ENCODE results near the gene ZNF785. TPM values are rescaled to one million over a fixed set of nuclear protein-coding genes. Genes with fewer than 3 reads are reported as not detected.

The ZNF785 gene
- total and polyA plus RNA-seq, 2 of the 13 experiments (the other 11 are each of a cell fraction or from before 2014, with no cell fraction given), result 0.01 TPM; not detected in 1

GRCh38 chr16:30557957-30558788 is 27.3 kb downstream of the ZNF785 start, which contains the start of gene ZNF764 (continued):
- peak; percentile 90 for TF ChIP-seq ZNF335 (CRISPR knock-in tag; IDR thresholded peaks at IDR 0.05)
- 0 out of 2 replicates have a peak, but pooled peaks have one; percentile 62 for TF ChIP-seq PPARG (CRISPR knock-in tag; conservative IDR thresholded peaks at IDR 0.05)
- TF ChIP-seq ATAD3A (CRISPR knock-in tag; IDR thresholded peaks at IDR 0.05), result peak; percentile 44; the same call in 1 of the 2 replicates
- TF ChIP-seq KLF12 (CRISPR knock-in tag; IDR thresholded peaks at IDR 0.05; ENCODE audit: borderline replicate concordance), result peak; percentile 93; the same call in 1 of the 2 replicates
- TF ChIP-seq ZFP36 (IDR thresholded peaks at IDR 0.05; ENCODE audit: borderline replicate concordance, low read depth, low read length, partially characterized antibody), result no peak
- TF ChIP-seq ZNF367 (CRISPR knock-in tag; IDR thresholded peaks at IDR 0.05; ENCODE audit: borderline replicate concordance), result no peak
- peak; percentile 97 for TF ChIP-seq PHF21A (CRISPR knock-in tag; IDR thresholded peaks at IDR 0.05)
- no peak; the same call in 1 of the 2 replicates for TF ChIP-seq ZNF24 (IDR thresholded peaks at IDR 0.05)
- TF ChIP-seq ZNF317 (CRISPR knock-in tag; IDR thresholded peaks at IDR 0.05), result peak; percentile 92
- TF ChIP-seq, protein P1, sequence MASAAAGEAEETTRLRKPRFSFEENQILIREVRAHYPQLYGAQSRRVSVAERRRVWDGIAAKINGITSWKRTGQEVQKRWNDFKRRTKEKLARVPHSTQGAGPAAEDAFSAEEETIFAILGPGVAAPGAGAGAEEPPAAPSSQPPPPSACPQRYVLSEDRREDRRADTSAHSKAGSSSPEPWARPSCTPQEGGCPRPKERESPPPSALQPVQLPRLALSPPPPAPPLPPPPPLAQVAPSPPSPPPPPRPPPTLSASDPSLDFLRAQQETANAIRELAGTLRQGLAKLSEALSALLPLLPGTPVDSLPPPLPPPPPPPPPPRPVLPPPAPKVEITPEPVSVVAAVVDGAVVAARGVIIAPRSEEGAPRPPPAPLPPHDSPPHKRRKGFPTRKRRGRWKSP (CRISPR knock-in tag; IDR thresholded peaks at IDR 0.05), result peak; percentile 81
- no peak for TF ChIP-seq LCORL (IDR thresholded peaks at IDR 0.05)
- peak; percentile 82 for TF ChIP-seq LCORL (CRISPR knock-in tag; IDR thresholded peaks at IDR 0.05)
- no peak for TF ChIP-seq SRSF4 (IDR thresholded peaks at IDR 0.05; ENCODE audit: low read depth, low read length, poor library complexity, severe bottlenecking)
- no peak for TF ChIP-seq NONO (IDR thresholded peaks at IDR 0.05)
- TF ChIP-seq NONO (CRISPR knock-in tag; conservative IDR thresholded peaks at IDR 0.05), result peak; percentile 93
- TF ChIP-seq ZFP37 (CRISPR knock-in tag; IDR thresholded peaks at IDR 0.05; ENCODE audit: borderline replicate concordance), result no peak
- TF ChIP-seq SALL1 (CRISPR knock-in tag; IDR thresholded peaks at IDR 0.05), result peak; percentile 65
- peak; percentile 40; the same call in 1 of the 2 replicates for TF ChIP-seq TFDP1 (CRISPR knock-in tag; IDR thresholded peaks at IDR 0.05; ENCODE audit: borderline replicate concordance)
- TF ChIP-seq ZNF501 (CRISPR knock-in tag; IDR thresholded peaks at IDR 0.05), result peak; percentile 99
- peak; percentile 19; the same call in 1 of the 2 replicates for TF ChIP-seq TFAP4 (IDR thresholded peaks at IDR 0.05; ENCODE audit: borderline replicate concordance, low read depth)
- peak; percentile 87; the same call in 1 of the 2 replicates for TF ChIP-seq MEIS1 (CRISPR knock-in tag; IDR thresholded peaks at IDR 0.05; ENCODE audit: borderline replicate concordance)
- peak; percentile 40; the same call in 1 of the 2 replicates for TF ChIP-seq ZNF674 (CRISPR knock-in tag; IDR thresholded peaks at IDR 0.05; ENCODE audit: low read depth)
